NCI-H128 (cell line): Measurements from ENCODE around the gene KLHL12.
"Not testable (repeated sequence)": the region's sequence is repeated elsewhere in the genome, so short reads cannot be mapped to it uniquely, and the experiment has no call there.

Source experiments
- DNase-seq: peaks from one replicate; lab custom pipeline; 2025; ENCODE audit not compliant: unreplicated experiment; lab: John Stamatoyannopoulos, UW

KLHL12 gene

DNA sequence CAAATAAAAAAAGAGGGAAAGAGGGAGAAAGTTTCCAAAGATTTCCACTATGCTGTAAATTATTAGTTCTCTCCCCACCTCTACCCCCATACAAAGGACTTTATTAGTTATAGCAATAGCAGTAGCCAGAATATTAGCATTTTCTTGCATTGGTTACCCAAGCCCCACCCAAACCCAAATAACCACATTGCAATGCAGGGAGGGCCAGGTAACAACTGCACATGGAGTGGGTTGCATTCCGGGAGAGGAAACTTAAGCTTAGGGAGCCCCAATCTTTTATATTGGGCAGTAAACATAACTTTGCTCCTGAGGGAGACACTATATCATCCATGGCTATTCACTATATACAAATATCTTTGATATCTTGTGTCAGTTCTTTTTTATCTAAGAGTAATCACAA is 25.1 kb upstream of the KLHL12 start:
- DNase-seq, result no peak

DNA sequence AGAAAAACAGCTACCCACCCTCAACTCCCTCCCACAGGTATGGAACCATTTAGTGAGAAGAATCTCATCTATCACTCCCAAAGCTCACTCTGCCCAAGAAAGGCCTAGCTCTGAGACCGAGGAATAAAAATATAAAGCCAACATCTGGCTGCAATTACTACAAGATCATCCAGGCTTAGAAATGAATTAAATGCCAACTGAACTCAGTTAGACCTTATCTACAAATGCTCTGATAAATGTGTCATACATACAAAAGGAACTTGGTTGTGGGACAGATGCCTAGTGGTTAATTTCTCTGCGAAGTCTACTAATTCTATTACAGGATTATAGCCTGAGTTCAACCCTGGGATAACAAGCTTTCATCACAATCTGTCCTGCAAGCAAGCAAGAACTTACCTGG is 24.4 kb upstream of the KLHL12 start:
- no peak for DNase-seq

DNA sequence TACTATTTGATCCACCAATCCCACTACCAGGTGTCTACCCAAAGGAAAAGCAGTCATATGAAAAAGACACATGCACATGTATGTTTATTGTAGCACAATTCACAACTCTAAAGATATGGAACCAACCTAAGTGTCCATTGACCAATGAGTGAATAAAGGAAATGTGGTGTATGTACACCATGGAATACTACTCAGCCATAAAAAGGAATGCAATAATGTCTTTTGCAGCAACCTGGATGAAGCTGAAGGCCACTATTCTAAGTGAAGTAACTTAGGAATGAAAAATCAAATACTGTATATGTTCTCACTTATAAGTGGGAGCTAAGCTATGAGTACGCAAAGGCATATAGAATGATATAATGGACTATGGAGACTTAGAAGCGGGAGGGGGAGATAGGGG is 18.4 kb upstream of the KLHL12 start:
- DNase-seq, result no peak

DNA sequence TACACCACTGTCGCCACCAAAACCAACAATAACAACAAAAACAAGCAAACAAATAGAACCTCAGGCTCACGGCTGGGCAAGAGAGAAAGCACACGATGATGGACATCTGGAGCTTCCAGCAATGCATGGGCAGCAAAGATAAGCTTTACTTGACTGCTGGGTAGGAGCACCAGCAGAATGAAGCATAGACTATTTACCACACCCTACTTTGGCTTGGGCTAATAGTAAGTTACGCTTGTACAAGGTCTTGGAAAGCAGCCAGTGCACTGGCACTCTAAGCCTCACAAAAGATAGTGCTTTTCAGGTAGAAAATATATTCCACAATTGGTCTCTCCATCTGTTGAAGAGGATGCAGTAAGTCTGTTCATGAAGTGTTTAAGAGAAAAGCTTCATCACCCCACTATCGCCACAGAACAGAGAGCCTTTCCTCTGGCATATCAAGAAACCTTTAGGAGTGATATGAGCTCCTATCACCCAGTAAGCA is 17.4 kb upstream of the KLHL12 start:
- no peak for DNase-seq

DNA sequence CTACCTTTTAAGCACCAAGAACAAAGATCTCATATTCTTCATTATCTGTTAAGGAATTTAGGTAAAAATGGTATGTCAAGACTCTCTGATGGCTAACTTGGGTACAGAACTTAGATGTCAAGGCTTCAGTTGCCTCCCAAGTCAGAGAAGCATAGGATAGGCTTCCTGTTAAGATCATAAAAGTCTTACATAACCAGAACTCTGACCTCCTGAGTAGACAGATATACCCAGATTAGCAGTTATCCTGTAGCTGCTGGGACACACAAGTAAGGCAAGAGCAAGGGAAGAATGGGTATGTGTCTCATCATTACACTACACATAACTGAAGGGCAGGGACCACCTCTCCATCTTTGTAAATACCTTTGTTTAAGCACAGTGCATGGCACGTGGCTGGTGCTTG is 15.4 kb upstream of the KLHL12 start:
- no peak for DNase-seq

DNA sequence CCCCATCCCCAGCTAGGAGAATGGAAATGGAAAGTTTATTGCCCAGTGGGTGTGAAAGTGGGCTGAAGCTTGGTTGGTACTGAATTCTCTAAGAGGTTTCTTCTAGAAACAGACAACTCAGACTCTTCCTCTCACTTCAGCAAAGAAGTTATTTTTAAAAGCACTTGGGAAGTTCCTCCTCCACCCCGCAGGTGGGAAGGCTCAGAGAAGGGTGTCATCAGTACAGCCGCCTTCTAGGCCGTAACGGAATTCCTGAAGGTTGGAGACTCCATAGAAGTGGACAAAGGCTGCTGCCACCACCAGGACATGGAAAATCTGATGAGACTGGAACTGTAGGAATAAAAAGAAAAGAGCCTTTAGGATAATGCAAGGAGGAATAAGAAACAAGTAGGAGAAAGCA is 14.3 kb upstream of the KLHL12 start:
- DNase-seq, result no peak

DNA sequence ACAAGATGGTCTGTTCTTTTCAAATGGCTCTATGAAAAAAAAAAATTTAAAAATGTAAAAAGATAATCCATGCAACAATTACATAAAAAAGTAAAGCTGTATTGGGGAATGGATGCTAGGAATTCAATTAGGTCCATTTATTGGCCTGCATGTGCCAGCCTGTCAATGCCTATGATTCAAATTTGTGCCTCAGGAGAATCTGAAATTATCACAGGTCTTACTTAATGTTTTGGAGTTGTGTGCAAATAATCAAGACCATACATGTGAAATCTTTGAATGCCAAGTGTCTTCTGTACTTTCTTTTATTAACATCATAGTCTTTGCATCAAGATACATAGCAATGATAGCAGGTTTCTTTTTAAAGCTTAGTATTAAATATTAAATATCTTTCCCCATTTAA is 13.5 kb upstream of the KLHL12 start:
- no peak for DNase-seq

DNA sequence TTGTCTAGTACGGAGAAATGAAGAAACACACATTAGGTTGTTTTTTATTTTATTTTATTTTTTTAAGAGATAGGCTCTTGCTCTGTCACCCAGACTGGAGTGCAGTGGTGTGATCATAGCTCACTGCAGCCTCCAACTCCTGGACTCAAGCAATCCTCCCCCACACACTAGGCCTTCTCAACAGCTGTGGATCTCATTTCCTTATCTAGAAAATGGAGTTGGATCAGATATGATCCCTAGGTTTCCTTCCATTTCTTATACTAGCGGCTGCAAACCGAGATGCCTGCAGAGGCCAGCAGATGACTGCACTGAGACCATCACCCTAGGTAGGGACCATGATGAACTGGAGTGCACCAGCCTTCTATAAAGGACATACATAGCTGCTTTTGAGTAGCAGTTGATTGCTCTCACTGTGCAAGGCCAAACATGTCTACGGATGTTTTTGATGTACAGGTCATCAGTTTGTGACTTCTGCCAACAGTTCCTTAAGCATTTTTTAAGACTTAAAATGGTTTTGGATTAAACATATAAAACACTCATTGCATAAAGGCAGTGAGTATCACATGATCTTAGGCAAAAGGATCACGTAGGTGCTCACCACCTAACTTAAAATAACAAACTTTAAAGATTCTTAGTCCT is 11.4 kb upstream of the KLHL12 start:
- no peak for DNase-seq

DNA sequence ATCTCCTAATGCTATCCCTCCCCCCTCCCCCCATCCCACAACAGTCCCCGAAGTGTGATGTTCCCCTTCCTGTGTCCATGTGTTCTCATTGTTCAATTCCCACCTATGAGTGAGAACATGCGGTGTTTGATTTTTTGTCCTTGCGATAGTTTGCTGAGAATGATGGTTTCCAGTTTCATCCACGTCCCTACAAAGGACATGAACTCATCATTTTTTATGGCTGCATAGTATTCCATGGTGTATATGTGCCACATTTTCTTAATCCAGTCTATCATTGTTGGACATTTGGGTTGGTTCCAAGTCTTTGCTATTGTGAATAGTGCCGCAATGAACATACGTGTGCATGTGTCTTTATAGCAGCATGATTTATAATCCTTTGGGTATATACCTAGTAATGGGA is 9.4 kb upstream of the KLHL12 start:
- not testable (repeated sequence) for DNase-seq

DNA sequence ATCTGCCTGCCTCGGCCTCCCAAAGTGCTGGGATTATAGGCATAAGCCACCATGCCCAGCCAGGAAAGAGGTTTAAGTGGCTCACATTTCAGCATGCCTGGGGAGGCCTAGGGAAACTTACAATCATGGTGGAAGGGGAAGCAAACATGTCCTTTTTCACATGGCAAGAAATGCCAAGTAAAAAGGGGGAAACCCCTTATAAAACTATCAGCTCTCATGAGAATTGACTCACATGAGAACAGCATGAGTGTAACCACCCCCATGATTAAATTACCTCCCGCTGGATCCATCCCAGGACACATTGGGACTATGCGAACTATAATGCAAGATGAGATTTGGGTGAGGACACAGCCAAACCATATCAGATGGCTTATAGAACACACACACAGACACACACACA is 8.8 kb upstream of the KLHL12 start:
- no peak for DNase-seq

DNA sequence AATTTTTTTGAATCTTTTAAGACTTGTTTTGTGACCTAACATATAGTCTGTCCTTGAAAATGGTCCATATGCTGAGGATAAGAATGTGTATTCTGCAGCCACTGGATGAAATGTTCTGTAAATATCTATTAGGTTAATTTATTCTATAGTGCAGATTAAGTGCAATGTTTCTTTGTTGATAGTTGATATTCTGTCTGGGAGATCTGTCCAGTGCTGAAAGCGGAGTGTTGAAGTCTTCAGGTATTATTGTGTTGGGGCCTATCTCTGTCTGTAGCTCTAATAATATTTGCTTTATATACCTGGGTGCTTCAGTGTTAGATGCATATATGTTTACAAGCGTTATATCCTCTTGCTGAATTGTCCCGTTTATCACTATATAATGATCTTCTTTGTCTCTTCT is 7.7 kb upstream of the KLHL12 start:
- DNase-seq, result no peak

DNA sequence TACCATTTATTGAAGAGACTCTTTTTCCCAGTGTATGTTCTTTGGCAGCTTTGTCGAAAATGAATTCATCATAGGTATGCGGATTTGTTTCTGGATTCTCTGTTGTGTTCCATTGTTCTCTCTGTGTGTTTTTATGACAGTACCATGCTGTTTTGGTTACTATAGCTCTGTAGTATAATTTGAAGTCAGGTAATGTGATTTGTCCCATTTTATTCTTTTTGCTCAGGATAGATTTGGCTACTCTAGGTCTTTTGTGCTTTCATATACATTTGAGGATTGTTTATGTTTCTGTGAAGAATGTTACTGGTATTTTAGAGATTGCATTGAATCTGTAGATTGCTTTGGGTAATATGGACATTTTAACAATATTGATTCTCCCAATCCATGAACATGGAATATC is 5.4 kb upstream of the KLHL12 start:
- no peak for DNase-seq

DNA sequence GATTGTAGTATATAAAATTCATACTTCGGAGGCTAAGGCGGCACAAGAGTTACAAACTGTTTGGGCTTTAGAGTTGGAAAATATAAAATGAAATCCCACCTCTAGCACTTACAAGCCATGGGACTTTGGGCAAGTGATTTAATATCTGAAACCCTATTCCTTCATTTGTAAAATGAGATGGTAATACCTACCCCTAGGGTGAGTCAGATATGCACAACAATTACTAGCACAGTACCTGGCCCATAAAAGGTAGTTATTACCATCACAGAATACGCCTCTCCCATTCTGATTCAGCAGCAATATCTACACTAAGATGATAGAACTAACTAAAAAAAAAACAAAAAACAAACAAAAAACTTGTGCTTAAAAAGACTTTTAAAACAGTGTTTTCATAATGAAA is 3.5 kb downstream of the KLHL12 start:
- DNase-seq, result no peak

DNA sequence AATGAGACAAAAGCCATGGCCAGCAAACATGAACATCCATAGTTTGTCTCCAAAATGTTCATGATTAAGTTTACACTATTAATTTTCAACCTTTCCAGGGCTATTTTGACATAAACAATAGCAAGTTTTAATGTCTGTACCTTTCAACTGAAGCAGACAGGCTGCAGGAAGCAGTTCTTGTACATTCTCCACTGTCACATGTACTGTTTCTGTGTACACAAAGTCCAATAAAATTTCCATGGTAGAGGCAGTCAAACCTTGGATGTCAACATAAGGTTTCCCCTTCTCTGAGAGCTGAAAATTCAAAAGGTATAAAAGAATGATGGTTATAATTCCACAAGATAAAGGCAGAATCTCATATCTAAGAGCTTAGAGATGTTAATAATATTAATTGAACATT is 7.4 kb downstream of the KLHL12 start:
- no peak for DNase-seq

DNA sequence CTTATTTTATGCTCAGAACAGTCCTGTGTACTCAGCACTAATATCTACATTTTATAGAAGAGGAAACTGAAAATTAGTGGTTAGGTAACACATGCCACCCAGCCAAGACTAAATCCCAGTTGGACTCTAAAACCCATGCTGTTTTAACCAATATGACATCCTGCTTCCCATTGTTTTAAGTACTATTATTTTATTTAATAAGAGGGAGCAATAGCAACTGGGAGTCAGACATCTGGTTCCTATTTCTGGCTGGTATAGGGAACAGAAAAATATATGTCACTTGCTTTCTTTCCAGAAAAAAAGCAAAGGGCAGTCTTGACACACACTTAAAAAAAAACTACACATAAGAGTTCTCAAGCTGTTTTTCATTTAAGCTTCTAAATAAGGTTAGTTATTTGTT is 11.9 kb downstream of the KLHL12 start:
- no peak for DNase-seq

DNA sequence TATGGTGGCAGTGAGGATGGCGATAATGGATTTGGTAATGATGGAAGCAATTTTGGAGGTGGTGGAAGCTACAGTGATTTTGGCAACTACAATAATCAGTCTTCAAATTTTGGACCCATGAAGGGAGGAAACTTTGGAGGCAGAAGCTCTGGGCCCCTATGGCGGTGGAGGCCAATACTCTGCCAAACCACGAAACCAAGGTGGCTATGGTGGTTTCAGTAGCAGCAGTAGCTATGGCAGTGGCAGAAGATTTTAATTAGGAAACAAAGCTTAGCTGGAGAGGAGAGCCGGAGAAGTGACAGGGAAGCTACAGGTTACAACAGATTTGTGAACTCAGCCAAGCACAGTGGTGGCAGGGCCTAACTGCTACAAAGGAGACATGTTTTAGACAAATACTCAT is 14.6 kb downstream of the KLHL12 start:
- not testable (repeated sequence) for DNase-seq

DNA sequence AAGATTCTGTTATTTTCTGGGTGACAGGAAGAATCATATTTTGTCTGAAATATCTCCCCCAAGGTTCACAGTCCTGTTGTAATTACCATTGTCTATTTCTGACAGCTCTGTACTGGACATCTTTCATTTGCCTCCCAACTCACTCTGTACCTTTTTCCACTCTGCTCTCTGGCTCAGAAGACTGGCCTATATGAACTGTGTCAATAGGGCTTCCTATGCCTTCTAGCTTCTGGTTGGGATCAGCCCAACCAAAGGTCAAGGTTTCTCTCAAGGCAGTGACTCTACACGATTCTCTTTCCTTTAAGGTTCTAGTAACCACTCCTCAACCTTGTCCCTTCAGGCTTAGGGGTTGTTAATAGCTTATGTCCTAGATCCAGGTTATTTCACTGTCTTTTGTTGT is 17.5 kb downstream of the KLHL12 start:
- DNase-seq, result no peak

DNA sequence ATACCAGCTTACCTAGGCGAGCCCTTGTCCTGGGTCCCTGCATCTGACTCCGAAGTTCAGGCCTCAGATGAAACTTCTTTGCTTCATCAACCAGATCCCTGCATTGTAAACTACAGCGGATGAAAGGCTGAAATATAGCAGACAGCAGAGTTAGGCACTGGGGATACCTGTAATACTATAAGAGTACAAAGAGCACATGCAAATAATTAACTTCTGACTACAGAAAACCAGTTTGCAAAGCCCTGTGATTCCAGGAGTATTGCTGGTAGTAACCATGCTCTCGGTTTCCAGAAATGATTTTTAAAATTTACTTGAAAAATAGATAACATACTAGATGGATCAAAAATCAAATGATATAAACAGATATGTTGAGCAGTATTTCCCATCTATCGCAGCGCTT is 18.0 kb downstream of the KLHL12 start:
- no peak for DNase-seq

DNA sequence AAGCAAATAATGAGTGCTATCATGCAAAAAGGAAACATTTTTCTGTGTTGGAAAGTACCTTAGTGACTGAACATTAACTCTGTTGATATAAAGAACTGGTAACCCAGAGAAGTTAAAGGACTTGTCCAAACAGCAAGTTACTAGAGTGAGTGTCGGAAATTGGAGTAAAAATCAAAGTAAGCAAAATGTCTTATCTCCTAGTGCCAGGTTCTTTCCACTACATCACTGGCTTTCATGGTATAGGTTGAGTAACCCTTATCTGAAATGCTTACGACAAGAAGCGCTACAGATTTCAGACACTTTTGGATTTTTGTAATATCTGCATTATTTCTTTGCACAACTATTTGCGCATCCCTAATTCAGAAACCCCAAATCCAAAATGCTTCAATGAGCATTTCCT is 21.7 kb downstream of the KLHL12 start:
- DNase-seq, result no peak

DNA sequence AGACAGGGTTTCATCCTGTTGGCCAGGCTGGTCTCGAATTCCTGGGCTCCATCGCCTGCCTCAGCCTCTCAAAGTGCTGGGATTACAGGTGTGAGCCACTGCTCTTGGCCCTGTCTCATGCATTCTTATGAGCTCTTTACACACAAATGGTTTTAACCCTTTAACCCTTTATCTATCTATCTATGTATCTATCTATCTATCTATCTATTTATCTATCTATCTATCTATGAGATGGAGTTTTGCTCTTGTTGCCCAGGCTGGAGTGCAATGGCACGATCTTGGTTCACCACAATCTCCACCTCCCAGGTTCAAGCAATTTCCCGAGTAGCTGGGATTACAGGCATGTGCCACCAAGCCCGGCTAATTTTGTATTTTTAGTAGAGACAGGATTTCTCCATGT is 23.2 kb downstream of the KLHL12 start:
- DNase-seq, result not testable (repeated sequence)

DNA sequence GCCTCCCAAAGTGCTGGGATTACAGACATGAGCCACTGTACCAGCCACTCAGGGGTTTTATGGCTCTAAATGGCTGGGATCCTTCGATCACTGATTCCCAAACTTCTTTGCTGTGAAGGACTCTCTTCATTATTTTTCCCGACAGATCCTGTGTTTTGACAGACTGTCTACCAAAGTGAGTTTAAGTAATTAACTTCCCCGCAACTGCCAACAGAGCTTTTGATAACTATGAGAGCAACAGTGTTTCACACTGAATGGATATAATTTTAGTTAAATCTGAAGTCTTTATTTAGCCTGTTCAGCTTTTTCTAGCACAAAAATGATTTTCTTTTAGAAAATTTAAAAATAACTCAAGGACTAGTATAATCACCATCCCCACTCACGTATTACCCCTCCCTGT is 25.5 kb downstream of the KLHL12 start:
- no peak for DNase-seq

DNA sequence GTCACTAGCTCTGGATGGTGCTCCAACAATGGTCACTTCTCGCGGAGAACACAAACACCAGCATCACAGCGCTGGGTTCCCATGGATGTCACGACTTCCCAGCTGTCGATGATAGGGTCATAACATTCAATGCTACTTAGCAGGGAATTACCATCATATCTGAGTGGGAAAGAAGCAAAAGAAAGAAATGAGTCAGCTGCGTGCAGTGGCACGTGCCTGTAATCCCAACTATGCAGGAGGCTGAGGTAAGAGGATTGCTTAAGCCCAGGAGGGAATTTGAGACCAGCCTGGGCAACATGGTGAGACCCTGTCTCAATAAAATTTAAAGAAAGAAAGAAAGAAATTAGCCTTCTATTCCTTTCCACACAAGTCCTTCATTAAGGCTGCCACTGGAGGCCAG is 34.5 kb downstream of the KLHL12 start:
- DNase-seq, result no peak

DNA sequence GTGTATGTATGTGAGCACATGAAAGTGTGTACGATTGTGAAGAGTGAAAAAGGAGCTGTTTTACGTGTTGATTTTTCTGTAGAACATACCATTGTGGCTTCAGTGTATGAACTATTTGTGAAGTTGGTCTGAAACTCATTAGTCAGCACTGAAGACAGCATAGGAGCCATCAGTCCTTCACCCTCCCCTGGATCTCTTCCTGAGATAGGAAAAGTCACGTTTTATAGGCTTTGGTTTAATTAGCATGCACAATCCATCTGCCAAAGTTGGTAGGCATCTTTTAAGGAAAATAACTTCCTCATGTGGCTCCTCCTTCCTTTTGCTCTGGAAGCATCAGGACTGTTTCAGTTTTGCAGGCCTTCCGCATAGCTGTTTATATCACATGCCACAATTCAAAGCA is 36.6 kb downstream of the KLHL12 start:
- DNase-seq, result no peak
